Measurements from ENCODE around the gene ANLN.

- TF ChIP-seq ZNF121 (CRISPR knock-in tag; IDR thresholded peaks at IDR 0.05) (no peak), HMGA2 (CRISPR knock-in tag; IDR thresholded peaks at IDR 0.05) (no peak), ZNF423 (CRISPR knock-in tag; IDR thresholded peaks at IDR 0.05) (no peak), CTCF (IDR thresholded peaks at IDR 0.05) (no peak), USF1 (CRISPR knock-in tag; IDR thresholded peaks at IDR 0.05) (no peak), ZNF425 (CRISPR knock-in tag; conservative IDR thresholded peaks at IDR 0.05) (no peak), RELA (CRISPR knock-in tag; IDR thresholded peaks at IDR 0.05; ENCODE audit: borderline replicate concordance) (no peak), ZNF281 (CRISPR knock-in tag; IDR thresholded peaks at IDR 0.05) (no peak), HMGXB4 (CRISPR knock-in tag; IDR thresholded peaks at IDR 0.05) (no peak), SMAD3 (CRISPR knock-in tag; IDR thresholded peaks at IDR 0.05; ENCODE audit: borderline replicate concordance) (no peak), IRF2 (CRISPR knock-in tag; IDR thresholded peaks at IDR 0.05; ENCODE audit: borderline replicate concordance, low read depth) (no peak)
Observed at GRCh38 chr7:36430881-36431280, 41.2 kb downstream of the ANLN start.

All from WTC11 (cell line).